DMS 273 (cell line): Measurements from ENCODE around the gene SOX18.
"Not testable (repeated sequence)": the region's sequence is repeated elsewhere in the genome, so short reads cannot be mapped to it uniquely, and the experiment has no call there.

Experiments used
- DNase-seq: peaks from one replicate; lab custom pipeline; 2025; ENCODE audit not compliant: unreplicated experiment; lab: John Stamatoyannopoulos, UW

SOX18 gene

GRCh38 chr20:64025101-64025825 lies 24.2 kb downstream of the SOX18 start:
- DNase-seq, result no peak

GRCh38 chr20:64024141-64024990 lies 25.1 kb downstream of the SOX18 start:
- DNase-seq, result no peak

GRCh38 chr20:64023361-64024140 lies 25.9 kb downstream of the SOX18 start:
- no peak for DNase-seq

GRCh38 chr20:64022671-64023360 lies 26.6 kb downstream of the SOX18 start:
- no peak for DNase-seq

- no peak for DNase-seq
These were observed 28.1 kb downstream of the SOX18 start for GRCh38 chr20:64021124-64021975.

GRCh38 chr20:64015635-64016034 lies 33.8 kb downstream of the SOX18 start:
- no peak for DNase-seq

GRCh38 chr20:64012385-64013154 lies 36.9 kb downstream of the SOX18 start:
- not testable (repeated sequence) for DNase-seq

- no peak for DNase-seq
These were observed 38.1 kb downstream of the SOX18 start for GRCh38 chr20:64011366-64011779.

- no peak for DNase-seq
These were observed 38.7 kb downstream of the SOX18 start for GRCh38 chr20:64010711-64011237.

- DNase-seq, result no peak
These were observed 39.5 kb downstream of the SOX18 start for GRCh38 chr20:64009811-64010387.

GRCh38 chr20:64006902-64007301 lies 42.5 kb downstream of the SOX18 start:
- no peak for DNase-seq

- no peak for DNase-seq
These were observed 42.9 kb downstream of the SOX18 start for GRCh38 chr20:64006490-64006889.

GRCh38 chr20:64005394-64005793 lies 44.0 kb downstream of the SOX18 start:
- no peak for DNase-seq

- no peak for DNase-seq
These were observed 45.3 kb downstream of the SOX18 start for GRCh38 chr20:64003960-64004725.

GRCh38 chr20:64001607-64002011 lies 47.8 kb downstream of the SOX18 start:
- DNase-seq, result peak; percentile 97

- peak; percentile 86 for DNase-seq
These were observed 48.5 kb downstream of the SOX18 start for GRCh38 chr20:64000906-64001305.
